ENCODE data around the gene CDK14. TPM values are rescaled to one million over a fixed set of nuclear protein-coding genes. Genes with fewer than 3 reads are reported as not detected.

The CDK14 gene
- total RNA-seq (2014; rRNA removed; shearing (Covaris generic)), result 14.1 and 14.3 TPM in 2 replicates

GRCh38 chr7:90595801-90596670 is at the start of gene CDK14:
TSS of gene CDK14 (plus strand) at chr7:90596321. CDS start at chr7:90596628, 307 bp downstream.
- DNase-seq (ENCODE audit: low read depth), result peak; percentile 81

- peak; percentile 25 for DNase-seq (ENCODE audit: low read depth)
These were observed 45.1 kb upstream of the CDK14 start for GRCh38 chr7:90551036-90551435.

GRCh38 chr7:90552521-90552920 is 43.6 kb upstream of the CDK14 start:
- no peak for DNase-seq (ENCODE audit: low read depth)

- no peak for DNase-seq (ENCODE audit: low read depth)
These were observed 35.4 kb upstream of the CDK14 start for GRCh38 chr7:90560730-90561129.

GRCh38 chr7:90563286-90563685 is 32.8 kb upstream of the CDK14 start:
- DNase-seq (ENCODE audit: low read depth), result no peak

- DNase-seq (ENCODE audit: low read depth), result no peak
These were observed 31.7 kb upstream of the CDK14 start for GRCh38 chr7:90564455-90564854.

- DNase-seq (ENCODE audit: low read depth), result no peak
These were observed 27.9 kb upstream of the CDK14 start for GRCh38 chr7:90568213-90568612.

- no peak for DNase-seq (ENCODE audit: low read depth)
These were observed 26.8 kb upstream of the CDK14 start for GRCh38 chr7:90569368-90569767.

- DNase-seq (ENCODE audit: low read depth), result peak; percentile 26
These were observed 25.7 kb upstream of the CDK14 start for GRCh38 chr7:90570373-90570959.

- no peak for DNase-seq (ENCODE audit: low read depth)
These were observed 21.8 kb upstream of the CDK14 start for GRCh38 chr7:90574146-90574819.

GRCh38 chr7:90574820-90575187 is 21.3 kb upstream of the CDK14 start:
- no peak for DNase-seq (ENCODE audit: low read depth)

GRCh38 chr7:90579181-90579688 is 16.9 kb upstream of the CDK14 start:
- DNase-seq (ENCODE audit: low read depth), result peak; percentile 74

- DNase-seq (ENCODE audit: low read depth), result peak; percentile 18
These were observed 16.1 kb upstream of the CDK14 start for GRCh38 chr7:90580051-90580450.

- DNase-seq (ENCODE audit: low read depth), result no peak
These were observed 14.0 kb upstream of the CDK14 start for GRCh38 chr7:90582164-90582563.

GRCh38 chr7:90584378-90584777 is 11.7 kb upstream of the CDK14 start:
- no peak for DNase-seq (ENCODE audit: low read depth)

- DNase-seq (ENCODE audit: low read depth), result no peak
These were observed 10.0 kb upstream of the CDK14 start for GRCh38 chr7:90586091-90586490.

- DNase-seq (ENCODE audit: low read depth), result no peak
These were observed 8.4 kb upstream of the CDK14 start for GRCh38 chr7:90587766-90588165.

- DNase-seq (ENCODE audit: low read depth), result no peak
These were observed 4.1 kb upstream of the CDK14 start for GRCh38 chr7:90592033-90592432.

GRCh38 chr7:90593205-90593604 is 2.9 kb upstream of the CDK14 start:
- DNase-seq (ENCODE audit: low read depth), result no peak

GRCh38 chr7:90594751-90595317 is 1.3 kb upstream of the CDK14 start:
- peak; percentile 91 for DNase-seq (ENCODE audit: low read depth)

- peak; percentile 36 for DNase-seq (ENCODE audit: low read depth)
These were observed 750 bp upstream of the CDK14 start for GRCh38 chr7:90595342-90595800.
